ENCODE measurements around the gene PM20D2. TPM values are rescaled to one million over a fixed set of nuclear protein-coding genes. Genes with fewer than 3 reads are reported as not detected.
A peak's percentile ranks its signal among the peaks of the same experiment; 100 is the strongest.

Gene PM20D2
- total RNA-seq (2013) = 1.6 TPM
- polyA plus RNA-seq (1 to 10 TPM; 1.2 to 2.1 (median 1.4) TPM), polyA minus RNA-seq (0.64 and 0.69 TPM in 2 replicates), total RNA-seq (5.6 to 21.1 (median 10.5) reads per million in 11 experiments)

GRCh38 chr6:89145956-89146717 is at the start of gene PM20D2:
Gene PM20D2, plus strand, starts transcription at chr6:89146055. Its CDS starts 90 bp downstream, at chr6:89146145.
- no peak for TF ChIP-seq CTCF (IDR thresholded peaks at IDR 0.05)
- Mint-ChIP-seq H3K4me1 (peaks cover 13% of the 10 kb centered on the region), H3K9me3 (no peaks in the 10 kb centered on the region), H3K4me3 (peak within 1 kb of the TSS; percentile 83 to 90), H3K27me3 (ENCODE audit: low read depth in 3 of 3) (no peaks in the 10 kb centered on the region), H3K36me3 (peaks cover 0 to 3% of the 10 kb centered on the region in 2 donors), H3K27ac (peak within 1 kb of the TSS in 5 of 7 donors; percentile 45 to 73 (median 61))
- H2AFZ ChIP-seq (ENCODE audit: insufficient read depth, low read depth, low read length, poor library complexity, severe bottlenecking) = peak within 1 kb of the TSS; percentile 88
- H3K4me3 ChIP-seq (replicated peaks in 1 of 3; ENCODE audit: low read depth in 2 of 3, low read length in 3 of 3) = peak within 1 kb of the TSS; percentile 33 to 77 (median 72)
- no peaks in the 10 kb centered on the region for H3K27me3 ChIP-seq (ENCODE audit: control insufficient read depth in 2 of 2, insufficient read depth in 2 of 2, low read length in 2 of 2)
- no peaks in the 10 kb centered on the region for H3K36me3 ChIP-seq (replicated peaks in 1 of 2; ENCODE audit: control insufficient read depth in 1 of 2, insufficient read depth in 2 of 2, low read length in 2 of 2)
- WGBS (ENCODE audit: insufficient coverage) = under 1% methylated on average over 102 of the region's 102 CpGs
- peak in 2 of 3 donors; percentile 21 to 35 for DNase-seq
- H3K4me2 ChIP-seq (replicated peaks; ENCODE audit: extremely low read depth, low read length, poor library complexity, severe bottlenecking) = peak within 1 kb of the TSS; percentile 90
- peak within 1 kb of the TSS; percentile 65 for H3K9ac ChIP-seq (ENCODE audit: insufficient read depth, low read length, poor library complexity, severe bottlenecking)
- peaks cover 8 to 21% of the 10 kb centered on the region in 2 donors for H3K4me1 ChIP-seq (ENCODE audit: control insufficient read depth in 1 of 2, insufficient read depth in 2 of 2, low read length in 2 of 2)
- intact Hi-C loops (cut with micrococcal nuclease) = loop anchor here in 1 of 2 donors (5.0 kb wide), 1 partner anchor 164 kb away; no protein-coding TSS in a partner anchor
- no peaks in the 10 kb centered on the region for H4K20me1 ChIP-seq (ENCODE audit: insufficient read depth, low read length)
- H3K27ac ChIP-seq (ENCODE audit: low read depth in 1 of 2, low read length in 2 of 2) = peak within 1 kb of the TSS in 1 of 2 donors; percentile 3
- peaks cover 40% of the 10 kb centered on the region for H3K79me2 ChIP-seq (ENCODE audit: insufficient read depth, low read length)
- H3K9me3 ChIP-seq (replicated peaks in 1 of 2; ENCODE audit: control insufficient read depth in 1 of 2, insufficient read depth in 1 of 2, low read length in 2 of 2) = no peaks in the 10 kb centered on the region

- no peaks in the 10 kb centered on the region for H3K9me3 ChIP-seq (replicated peaks in 1 of 2; ENCODE audit: control insufficient read depth in 1 of 2, insufficient read depth in 1 of 2, low read length in 2 of 2)
- peaks cover 8% of the 10 kb centered on the region for H4K20me1 ChIP-seq (ENCODE audit: insufficient read depth, low read length)
- H3K79me2 ChIP-seq (ENCODE audit: insufficient read depth, low read length) = no peaks in the 10 kb centered on the region
- intact Hi-C loops (cut with micrococcal nuclease) = no loop called here
- no peak overlapping the region for H3K4me2 ChIP-seq (replicated peaks; ENCODE audit: extremely low read depth, low read length, poor library complexity, severe bottlenecking)
- no peak overlapping the region for H2AFZ ChIP-seq (ENCODE audit: insufficient read depth, low read depth, low read length, poor library complexity, severe bottlenecking)
- no peak overlapping the region for H3K27ac ChIP-seq (ENCODE audit: low read depth in 1 of 2, low read length in 2 of 2)
- H3K4me3 Mint-ChIP-seq = no peak overlapping the region
- no peaks in the 10 kb centered on the region for H3K4me1 ChIP-seq (ENCODE audit: control insufficient read depth in 1 of 2, insufficient read depth in 2 of 2, low read length in 2 of 2)
- no peaks in the 10 kb centered on the region for H3K36me3 ChIP-seq (replicated peaks in 1 of 2; ENCODE audit: control insufficient read depth in 1 of 2, insufficient read depth in 2 of 2, low read length in 2 of 2)
- WGBS (ENCODE audit: insufficient coverage) = 100% methylated on average over 6 of the region's 8 CpGs
- H3K9me3 Mint-ChIP-seq = peaks cover 0 to 2% (median 0%) of the 10 kb centered on the region in 7 donors
- H3K27me3 Mint-ChIP-seq (ENCODE audit: low read depth in 3 of 3) = no peaks in the 10 kb centered on the region
- H3K27me3 ChIP-seq (ENCODE audit: control insufficient read depth in 2 of 2, insufficient read depth in 2 of 2, low read length in 2 of 2) = no peaks in the 10 kb centered on the region
- peaks cover 0 to 2% of the 10 kb centered on the region in 2 donors for H3K36me3 Mint-ChIP-seq
- no peak overlapping the region for H3K27ac Mint-ChIP-seq
- no peak overlapping the region for H3K4me3 ChIP-seq (replicated peaks in 1 of 3; ENCODE audit: low read depth in 2 of 3, low read length in 3 of 3)
- DNase-seq = no peak
- no peaks in the 10 kb centered on the region for H3K4me1 Mint-ChIP-seq
- no peak for TF ChIP-seq CTCF (IDR thresholded peaks at IDR 0.05)
- H3K9ac ChIP-seq (ENCODE audit: insufficient read depth, low read length, poor library complexity, severe bottlenecking) = no peak overlapping the region
Observed at GRCh38 chr6:89098461-89098860, 47.4 kb upstream of the PM20D2 start.

All from CD14-positive monocyte (primary cell).